Measurements from ENCODE around the gene RANBP1. TPM values are rescaled to one million over a fixed set of nuclear protein-coding genes. Genes with fewer than 3 reads are reported as not detected.

The RANBP1 gene
- polyA plus RNA-seq, 1 of the 3 experiments (the other 2 are of a cell fraction), result 502 TPM

DNA sequence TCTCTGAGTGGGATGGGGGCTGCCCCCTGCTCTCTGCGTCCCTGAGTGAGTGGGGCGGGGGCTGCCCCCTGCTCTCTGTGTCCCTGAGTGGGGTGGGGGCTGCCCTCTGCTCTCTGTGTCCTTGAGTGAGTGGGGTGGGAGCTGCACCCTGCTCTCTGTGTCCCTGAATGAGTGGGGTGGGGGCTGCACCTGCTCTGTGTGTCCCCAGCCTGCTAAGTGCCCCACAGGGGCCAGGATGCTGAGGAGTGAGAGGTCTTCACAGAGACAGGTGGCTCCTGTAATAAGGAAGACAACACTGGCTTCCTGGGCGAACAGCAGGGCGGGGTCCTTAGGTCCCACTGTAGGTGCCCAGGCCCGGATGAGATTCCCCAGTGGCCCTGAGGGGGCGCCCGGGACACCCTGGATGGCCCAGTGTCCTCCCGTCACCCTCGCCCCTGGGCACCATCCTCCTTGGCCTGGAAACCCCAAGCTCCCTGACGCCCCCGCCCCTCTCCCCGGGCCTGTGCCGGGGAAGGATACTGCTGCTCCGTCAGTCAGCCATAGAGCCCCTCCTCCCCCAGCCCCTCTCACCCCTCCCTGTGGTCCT, 38.8 kb downstream of the RANBP1 start:
- Histone ChIP-seq H3K4me3 (ENCODE audit: low read depth in 2 of 2, low read length in 1 of 2) (peak overlapping the region; percentile 61 to 66), H3F3A (replicated peaks; ENCODE audit: insufficient read depth) (peaks cover 8% of the 10 kb centered on the region), H3K79me2 (ENCODE audit: insufficient read depth) (peaks cover 4% of the 10 kb centered on the region; the same call in 1 of the 2 replicates), H3K9ac (peak overlapping the region; percentile 80), H4K20me1 (ENCODE audit: insufficient read depth) (no peaks in the 10 kb centered on the region), H2AFZ (ENCODE audit: low read depth) (0 out of 2 replicates have a peak overlapping the region, but pooled peaks have one; percentile 65), H3K9me3 (no peaks in the 10 kb centered on the region), H3K9me2 (no peaks in the 10 kb centered on the region), H3K36me3 (replicated peaks in 1 of 2; ENCODE audit: control insufficient read depth in 1 of 2, insufficient read depth in 2 of 2, low read length in 1 of 2) (peaks cover 0 to 2% of the 10 kb centered on the region in 2 experiments), H3K4me1 (ENCODE audit: control insufficient read depth in 1 of 2, insufficient read depth in 2 of 2, low read depth in 1 of 2, low read length in 1 of 2) (peaks cover 0 to 35% of the 10 kb centered on the region in 2 experiments; a peak in 1 of 4 replicates), H3K4me2 (peak overlapping the region; percentile 96), H3K27ac (ENCODE audit: low read depth in 2 of 2, low read length in 1 of 2) (peak overlapping the region; percentile 30 to 83; a peak in 3 of 4 replicates), H3K27me3 (ENCODE audit: insufficient read depth) (no peaks in the 10 kb centered on the region)
- TF ChIP-seq CTCF (IDR thresholded peaks at IDR 0.05) (peak; percentile 41; the same call in 1 of the 2 replicates), ELF1 (IDR thresholded peaks at IDR 0.05) (no peak)
- peak; percentile 87 for DNase-seq
- no CpG with 5 or more reads among the region's 14 CpGs for WGBS (ENCODE audit: low lambda C conversion rate)
- ChIA-PET CTCF (interaction anchor here (0.8 to 5.1 kb wide), 13 partner anchors 9 to 239 kb away, joined by 3 to 87 read pairs (median 3); partner anchors contain the start of gene ZNF74), POLR2A (interaction anchor here (0.9 kb wide), 1 partner anchor 26 kb away, joined by 3 read pairs; no protein-coding TSS in a partner anchor)

DNA sequence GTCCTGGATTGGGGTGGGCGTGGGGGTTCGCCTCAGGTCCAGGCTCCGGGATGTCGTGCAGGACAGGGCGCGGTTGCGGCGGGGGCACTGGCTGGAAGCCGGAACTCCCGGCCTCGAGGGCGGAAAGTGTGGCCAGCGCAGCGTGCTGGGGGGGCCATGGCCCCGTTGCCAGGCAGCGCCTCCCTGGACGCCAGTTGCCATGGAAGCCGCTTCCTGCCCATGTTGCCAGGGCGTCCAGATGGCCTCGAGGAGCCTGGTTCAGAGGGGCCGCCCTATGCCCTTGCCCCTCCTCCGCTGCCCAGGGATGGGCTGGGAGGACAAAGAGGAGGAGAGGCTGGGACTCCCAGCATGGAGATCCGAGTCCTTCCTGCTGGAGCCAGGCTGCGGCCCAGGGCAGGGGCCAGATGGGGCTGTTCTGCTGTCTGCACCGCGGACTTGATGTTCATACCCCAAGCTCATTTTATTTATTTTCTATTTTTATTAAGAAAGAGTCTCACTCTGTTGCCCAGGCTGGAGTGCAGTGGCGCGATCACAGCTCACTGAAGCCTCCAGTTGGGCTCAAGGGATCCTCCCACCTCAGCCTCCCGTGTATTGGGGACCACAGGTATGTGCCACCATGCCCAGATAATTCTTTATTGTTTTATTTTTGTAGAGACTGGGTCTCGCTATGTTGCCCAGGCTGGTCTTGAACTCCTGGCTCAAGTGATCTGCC, 39.6 kb downstream of the RANBP1 start:
- ChIA-PET POLR2A (no interaction called here), CTCF (interaction anchor here (0.6 to 5.1 kb wide), 19 partner anchors 10 to 238 kb away, joined by 3 to 87 read pairs (median 5); partner anchors contain the start of genes DGCR6L and ZNF74)
- Histone ChIP-seq H3K27ac (ENCODE audit: low read depth in 2 of 2, low read length in 1 of 2) (peak overlapping the region; percentile 30 to 83; a peak in 3 of 4 replicates), H3K9me3 (no peaks in the 10 kb centered on the region), H3F3A (replicated peaks; ENCODE audit: insufficient read depth) (peaks cover 8% of the 10 kb centered on the region), H4K20me1 (ENCODE audit: insufficient read depth) (no peaks in the 10 kb centered on the region), H3K27me3 (ENCODE audit: insufficient read depth) (no peaks in the 10 kb centered on the region), H3K9ac (peak overlapping the region; percentile 80), H3K4me3 (ENCODE audit: low read depth in 2 of 2, low read length in 1 of 2) (peak overlapping the region; percentile 61 to 66), H3K36me3 (replicated peaks in 1 of 2; ENCODE audit: control insufficient read depth in 1 of 2, insufficient read depth in 2 of 2, low read length in 1 of 2) (peaks cover 0 to 2% of the 10 kb centered on the region in 2 experiments), H3K4me2 (peak overlapping the region; percentile 96), H3K4me1 (ENCODE audit: control insufficient read depth in 1 of 2, insufficient read depth in 2 of 2, low read depth in 1 of 2, low read length in 1 of 2) (peaks cover 0 to 35% of the 10 kb centered on the region in 2 experiments; a peak in 1 of 4 replicates), H3K9me2 (no peaks in the 10 kb centered on the region), H3K79me2 (ENCODE audit: insufficient read depth) (peaks cover 4% of the 10 kb centered on the region; the same call in 1 of the 2 replicates), H2AFZ (ENCODE audit: low read depth) (0 out of 2 replicates have a peak overlapping the region, but pooled peaks have one; percentile 65)
- 35% methylated on average over 13 of the region's 30 CpGs for WGBS (ENCODE audit: low lambda C conversion rate)
- DNase-seq, result peak; percentile 96
- TF ChIP-seq EZH2phosphoT487 (IDR thresholded peaks at IDR 0.05; ENCODE audit: borderline replicate concordance, low read depth), result no peak
- TF ChIP-seq ELF1 (IDR thresholded peaks at IDR 0.05), result no peak
- no peak for TF ChIP-seq GATA2 (CRISPR knock-in tag; IDR thresholded peaks at IDR 0.05)
- no peak for TF ChIP-seq TAF1 (IDR thresholded peaks at IDR 0.05; ENCODE audit: borderline replicate concordance, low read depth, low read length)
- TF ChIP-seq ZBTB33 (IDR thresholded peaks at IDR 0.05; ENCODE audit: borderline replicate concordance, low read depth), result no peak
- TF ChIP-seq FOSL2 (IDR thresholded peaks at IDR 0.05; ENCODE audit: borderline replicate concordance, low read depth), result no peak
- peak; percentile 74; the same call in 1 of the 2 replicates for TF ChIP-seq SIN3A (IDR thresholded peaks at IDR 0.05; ENCODE audit: borderline replicate concordance, low read depth, low read length)
- TF ChIP-seq SMC3 (IDR thresholded peaks at IDR 0.05; ENCODE audit: low read depth, low read length), result 0 out of 2 replicates have a peak, but pooled peaks have one; percentile 5
- peak; percentile 99 for TF ChIP-seq MXI1 (IDR thresholded peaks at IDR 0.05; ENCODE audit: low read depth, low read length)
- TF ChIP-seq MAX (IDR thresholded peaks at IDR 0.05; ENCODE audit: low read depth), result peak; percentile 87
- TF ChIP-seq CTCF (IDR thresholded peaks at IDR 0.05), result no peak
- 0 out of 2 replicates have a peak, but pooled peaks have one; percentile 35 for TF ChIP-seq POLR2AphosphoS5 (IDR thresholded peaks at IDR 0.05; ENCODE audit: low read depth, low read length)
- TF ChIP-seq FOXJ3 (CRISPR knock-in tag; IDR thresholded peaks at IDR 0.05), result no peak
- peak; percentile 69; the same call in 1 of the 2 replicates for TF ChIP-seq RFX5 (IDR thresholded peaks at IDR 0.05; ENCODE audit: low read length)
- TF ChIP-seq CHD2 (IDR thresholded peaks at IDR 0.05; ENCODE audit: low read length, partially characterized antibody), result peak; percentile 39
- TF ChIP-seq, protein P1, sequence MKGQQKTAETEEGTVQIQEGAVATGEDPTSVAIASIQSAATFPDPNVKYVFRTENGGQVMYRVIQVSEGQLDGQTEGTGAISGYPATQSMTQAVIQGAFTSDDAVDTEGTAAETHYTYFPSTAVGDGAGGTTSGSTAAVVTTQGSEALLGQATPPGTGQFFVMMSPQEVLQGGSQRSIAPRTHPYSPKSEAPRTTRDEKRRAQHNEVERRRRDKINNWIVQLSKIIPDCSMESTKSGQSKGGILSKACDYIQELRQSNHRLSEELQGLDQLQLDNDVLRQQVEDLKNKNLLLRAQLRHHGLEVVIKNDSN (IDR thresholded peaks at IDR 0.05; ENCODE audit: borderline replicate concordance, low read depth), result no peak

All from SK-N-SH (cell line).